ENCODE measurements around the gene RHOT2.
"Not testable (repeated sequence)": the region's sequence is repeated elsewhere in the genome, so short reads cannot be mapped to it uniquely, and the experiment has no call there.

The RHOT2 gene

DNA sequence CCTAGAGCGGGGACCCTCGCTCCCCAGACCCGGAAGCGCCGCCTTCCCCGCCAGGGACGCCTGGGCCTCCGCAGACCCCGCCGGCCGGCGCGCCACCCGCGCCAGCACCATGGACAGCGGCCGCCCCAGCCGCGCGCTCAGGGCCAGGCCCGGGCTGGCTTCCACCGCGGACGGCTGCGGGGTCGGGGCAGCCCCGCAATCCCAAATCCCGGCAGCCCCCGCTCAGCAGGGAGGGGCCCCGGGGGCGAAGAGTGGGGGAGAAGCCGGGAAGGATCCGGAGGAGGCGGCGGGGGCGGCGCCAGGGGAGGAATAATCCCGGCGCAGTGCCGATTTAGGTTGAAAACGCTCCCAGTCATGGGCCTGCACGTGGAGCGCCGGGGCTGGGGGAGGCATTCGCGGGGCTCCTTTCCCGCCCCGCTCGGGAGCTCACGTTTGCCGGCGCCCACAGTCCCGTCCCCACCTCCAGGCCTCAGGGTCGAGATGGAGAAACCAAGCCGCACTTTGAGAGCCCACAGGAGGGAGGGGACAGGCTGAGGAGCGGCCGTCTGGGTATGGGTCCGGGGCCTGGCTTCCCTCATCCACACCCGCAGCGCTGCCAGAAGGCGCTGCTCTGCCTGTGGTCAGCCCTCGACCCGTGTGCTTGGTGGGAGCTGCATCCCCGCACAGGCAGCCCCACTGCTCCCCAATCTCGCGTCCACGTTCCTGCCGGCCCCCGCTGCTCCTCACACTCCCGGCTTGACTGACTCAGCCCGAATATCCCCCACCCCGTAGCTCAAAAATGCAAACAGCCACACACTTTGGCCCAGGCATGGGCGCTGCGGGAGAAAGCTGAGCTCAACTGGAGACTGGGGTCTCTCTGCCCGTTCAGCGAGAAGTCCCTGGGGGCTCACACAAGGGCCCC, 33.0 kb downstream of the RHOT2 start:
- no peak for DNase-seq (ENCODE audit: low spot score)

DNA sequence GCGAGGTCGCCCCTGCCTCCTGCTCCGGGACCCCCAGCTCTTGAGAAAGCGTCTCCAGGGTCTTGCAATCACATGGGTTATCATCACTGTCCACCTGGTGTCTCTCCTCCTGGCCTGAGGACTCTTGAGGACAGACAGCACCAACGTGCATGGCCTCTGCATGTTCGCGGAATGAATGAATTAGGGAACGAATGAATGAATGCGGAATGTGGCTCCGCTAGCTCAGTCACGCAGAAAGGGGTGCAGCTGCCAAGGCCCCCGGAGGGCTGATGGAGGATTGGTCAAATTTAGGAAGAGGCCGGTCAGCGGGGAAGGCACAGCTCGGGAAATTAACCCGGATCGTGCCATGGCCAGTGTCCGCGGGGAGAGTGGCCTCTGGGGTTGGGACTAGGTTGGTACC, 34.4 kb downstream of the RHOT2 start:
- DNase-seq (ENCODE audit: low spot score): no peak

DNA sequence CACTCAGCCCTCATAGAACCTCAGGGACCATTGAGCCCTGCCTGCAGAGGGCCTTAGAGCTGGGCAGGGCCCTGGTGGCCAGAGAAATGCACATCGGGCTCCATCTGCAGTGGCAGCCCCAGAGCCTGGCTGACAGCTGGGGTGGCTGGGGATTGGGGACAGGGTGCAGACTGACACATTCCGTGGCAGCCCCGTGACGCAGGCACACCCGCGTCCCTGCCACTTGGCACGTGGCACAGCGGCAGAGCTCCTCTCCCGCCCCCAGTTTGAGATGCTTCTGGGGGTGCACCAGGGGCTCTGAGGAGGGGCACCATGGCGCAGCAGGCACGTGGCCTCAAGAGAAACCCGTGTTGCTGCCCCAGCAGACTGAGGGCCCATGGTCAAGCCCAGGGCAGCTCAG, 35.5 kb downstream of the RHOT2 start:
- DNase-seq (ENCODE audit: low spot score): no peak

DNA sequence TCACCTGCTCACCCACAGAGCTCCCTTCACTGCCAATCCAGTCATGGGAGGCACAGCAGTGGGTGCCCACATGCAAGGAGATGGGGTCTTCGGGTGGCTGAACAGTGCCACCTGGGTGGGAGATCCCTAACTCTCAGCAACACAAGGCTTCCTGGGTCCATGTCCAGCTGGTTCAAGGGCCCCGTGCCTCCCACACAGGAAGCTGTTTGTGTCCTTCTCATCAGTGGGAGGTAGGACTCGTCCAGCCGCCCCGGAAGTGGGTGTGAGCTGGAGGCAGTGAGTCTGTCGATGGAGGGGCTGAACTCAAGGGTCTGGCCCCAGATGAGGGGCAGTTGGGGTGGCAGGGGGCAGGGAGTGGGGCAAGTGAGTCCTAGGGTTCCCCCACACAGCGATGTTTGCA, 36.1 kb downstream of the RHOT2 start:
- no peak for DNase-seq (ENCODE audit: low spot score)

DNA sequence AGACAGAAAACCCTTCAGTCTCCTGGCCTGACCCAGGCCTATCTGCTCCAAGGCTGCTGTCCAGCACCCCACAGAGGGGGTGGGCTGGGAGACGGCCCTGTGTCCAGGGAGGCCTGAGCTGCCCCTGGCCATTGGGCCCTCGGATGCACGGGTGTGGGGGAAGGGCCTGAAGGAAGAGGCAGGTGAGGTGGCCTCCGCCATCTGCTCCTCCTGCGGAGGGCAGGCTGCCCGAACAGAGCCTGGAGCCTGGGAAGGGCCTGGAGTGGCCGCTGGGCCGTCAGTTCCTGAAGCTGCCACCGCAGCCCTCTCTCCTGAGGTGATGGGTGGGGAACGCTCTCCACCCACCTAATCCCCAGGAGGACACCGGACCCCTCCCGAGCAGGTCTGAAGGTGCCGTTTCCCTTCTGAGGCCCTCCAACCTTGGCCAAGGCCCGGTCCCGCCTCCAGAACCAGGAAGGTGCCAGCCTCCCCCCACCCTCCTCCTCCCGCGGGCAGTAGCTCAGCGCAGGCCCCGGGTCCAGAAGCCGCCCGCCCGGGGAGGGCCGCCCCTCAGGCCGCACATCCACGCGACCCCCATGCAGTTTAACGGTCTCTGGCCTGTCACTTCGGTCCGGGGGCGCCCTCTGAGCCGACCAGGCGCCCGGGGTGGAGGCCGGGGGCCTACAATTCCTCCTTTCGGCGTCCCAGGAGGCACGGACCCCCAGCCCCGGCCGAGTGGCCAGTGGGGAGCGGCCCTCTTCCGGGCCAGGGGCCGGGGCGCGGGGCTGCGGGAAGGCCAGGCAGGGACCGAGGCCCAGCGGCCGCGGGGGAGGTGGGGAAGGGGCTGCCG, 36.8 kb downstream of the RHOT2 start:
- DNase-seq (ENCODE audit: low spot score): no peak

DNA sequence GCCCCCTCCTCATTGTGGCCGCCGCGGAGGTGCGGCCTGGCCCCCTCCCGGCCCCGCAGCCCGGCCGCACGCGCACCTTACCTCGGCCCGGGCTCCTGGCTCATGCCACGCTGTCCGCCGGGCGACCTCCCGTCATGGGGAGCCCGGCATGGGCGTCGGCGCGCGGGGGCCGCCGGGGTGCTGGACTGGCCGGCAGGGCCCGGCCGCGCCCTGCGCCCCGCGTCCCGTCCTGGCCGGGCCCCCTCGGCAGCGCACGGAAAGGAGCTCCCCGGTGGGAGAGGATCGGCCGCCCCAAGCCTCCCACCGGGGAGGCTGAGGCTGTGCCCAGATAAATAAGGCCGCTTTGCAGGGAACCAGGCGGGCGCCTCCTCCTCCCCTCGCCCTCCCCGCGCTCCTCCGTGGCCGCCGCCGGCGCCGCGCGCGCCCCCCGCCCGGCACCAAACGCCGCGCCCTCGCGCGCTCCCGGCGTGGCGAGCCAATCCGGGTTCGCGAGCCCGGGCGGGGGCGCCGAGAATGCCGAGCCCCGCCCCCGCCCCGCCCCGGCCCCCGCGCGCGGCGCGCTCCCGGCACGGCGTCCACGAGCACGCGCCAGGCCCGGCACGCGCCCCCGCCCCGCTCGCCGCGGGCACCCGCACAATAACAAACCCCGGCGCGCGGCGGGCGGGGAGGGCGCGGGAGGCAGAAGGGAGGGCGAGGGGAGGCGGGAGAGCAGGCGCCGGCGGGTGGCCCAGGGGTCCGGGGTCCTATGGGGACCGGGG, 37.7 kb downstream of the RHOT2 start, which contains the start of gene FBXL16:
FBXL16 (minus strand) TSS at position 371 of the 758 bp plus-strand sequence. CDS start 8,396 bp downstream, outside the sequence.
- no peak for DNase-seq (ENCODE audit: low spot score)

DNA sequence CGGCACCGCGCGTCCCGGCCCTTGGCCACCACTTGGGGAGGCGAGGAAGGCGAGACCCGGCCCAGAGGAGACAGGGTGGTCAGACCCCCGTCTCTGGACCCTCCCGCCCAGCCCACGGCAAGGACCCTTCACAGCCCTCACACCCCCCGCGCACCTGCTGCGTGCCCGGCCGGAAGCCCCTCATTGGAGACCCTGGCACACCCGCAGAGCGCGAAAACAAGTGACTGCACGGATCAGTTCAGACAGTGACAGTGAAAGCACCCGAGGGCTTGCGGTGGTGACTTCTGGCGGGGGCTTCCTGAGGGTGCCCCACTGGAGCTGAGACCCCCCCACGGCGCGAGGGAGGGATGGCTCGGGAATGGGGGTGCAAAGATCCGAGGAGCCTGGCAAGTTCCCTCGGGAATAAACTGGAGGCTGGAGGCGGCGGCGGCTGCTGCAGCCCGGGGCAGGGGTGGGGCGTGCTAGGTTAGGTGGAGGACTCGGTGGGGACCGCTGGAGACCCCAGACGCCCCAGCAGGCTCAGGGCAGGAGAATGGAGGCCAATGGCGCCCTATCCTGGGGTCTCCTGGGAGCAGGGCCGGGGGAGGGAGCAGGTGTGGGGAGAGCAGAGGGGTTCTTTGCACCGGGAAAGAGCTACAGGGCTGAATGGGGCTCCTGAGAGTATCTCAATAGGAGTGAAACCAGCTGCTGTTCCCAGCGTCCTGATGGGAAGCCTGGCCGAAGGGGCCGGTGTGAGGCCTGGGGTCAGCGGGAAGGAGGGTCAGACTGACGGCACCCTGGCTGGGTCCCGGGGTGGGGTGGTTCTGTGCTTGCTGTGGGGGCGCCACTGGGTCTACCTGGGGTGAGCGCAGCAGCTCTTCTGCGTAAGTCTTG, 38.5 kb downstream of the RHOT2 start:
- DNase-seq (ENCODE audit: low spot score): no peak

DNA sequence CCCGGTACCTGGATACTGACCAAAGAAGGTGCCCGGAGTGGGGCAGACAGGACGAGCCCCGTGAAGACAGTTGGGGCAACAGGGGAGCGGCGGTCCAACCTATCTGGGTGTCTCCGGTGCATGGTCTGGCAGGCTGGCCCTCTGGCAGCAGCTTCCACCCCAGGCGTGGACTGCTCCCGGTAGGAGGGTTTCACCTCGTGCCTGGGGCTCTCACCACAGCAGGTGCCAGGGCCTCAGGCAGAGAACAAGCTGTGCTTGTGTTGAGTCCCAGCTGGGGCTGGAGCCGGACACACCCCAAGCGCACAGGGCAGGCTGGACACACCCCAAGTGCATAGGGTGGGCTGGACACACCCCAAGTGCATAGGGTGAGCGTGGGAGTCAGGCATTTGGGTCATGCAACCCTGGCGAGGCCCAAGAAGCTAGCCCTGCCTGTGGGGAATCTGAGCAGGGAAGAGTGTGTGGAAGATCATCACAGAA, 39.2 kb downstream of the RHOT2 start:
- DNase-seq (ENCODE audit: low spot score): no peak

DNA sequence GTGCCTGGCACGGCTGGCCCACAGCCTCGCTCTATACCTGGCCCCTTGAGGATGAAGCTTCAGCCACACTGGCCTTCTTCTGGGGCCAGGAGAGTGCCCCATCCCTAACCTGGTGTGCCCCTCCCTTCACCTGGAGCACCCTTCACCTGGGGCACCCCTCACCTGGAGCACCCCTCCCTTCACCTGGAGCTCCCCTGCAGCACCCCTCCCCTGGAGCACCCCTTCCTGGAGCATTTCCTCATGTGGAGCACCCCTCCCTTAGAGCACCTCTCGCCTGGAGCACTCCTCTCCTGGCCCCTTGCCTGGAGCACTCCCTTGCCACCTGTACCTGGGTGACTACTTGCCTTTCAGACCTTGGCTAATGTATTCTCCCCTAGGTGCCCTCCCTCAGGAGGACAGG, 40.1 kb downstream of the RHOT2 start:
- DNase-seq (ENCODE audit: low spot score): no peak

DNA sequence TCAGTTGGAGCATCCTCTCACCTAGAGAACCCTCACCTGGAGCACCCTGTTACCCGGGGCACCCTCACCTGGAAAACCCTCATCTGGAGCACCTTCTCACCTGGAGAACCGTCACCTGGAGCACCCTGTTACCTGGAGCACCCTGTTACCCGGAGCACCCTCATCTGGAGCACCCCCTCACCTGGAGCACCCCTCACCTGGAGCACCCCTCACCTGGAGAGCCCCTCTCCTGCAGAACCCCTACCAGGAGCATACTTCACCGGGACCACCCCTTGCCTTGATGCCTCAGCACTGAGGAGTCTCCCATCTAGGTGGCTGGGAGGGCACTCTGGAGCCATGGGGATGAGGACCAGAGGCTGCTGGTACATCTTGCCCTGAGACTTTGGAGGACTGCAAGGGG, 41.0 kb downstream of the RHOT2 start:
- DNase-seq (ENCODE audit: low spot score): no peak

DNA sequence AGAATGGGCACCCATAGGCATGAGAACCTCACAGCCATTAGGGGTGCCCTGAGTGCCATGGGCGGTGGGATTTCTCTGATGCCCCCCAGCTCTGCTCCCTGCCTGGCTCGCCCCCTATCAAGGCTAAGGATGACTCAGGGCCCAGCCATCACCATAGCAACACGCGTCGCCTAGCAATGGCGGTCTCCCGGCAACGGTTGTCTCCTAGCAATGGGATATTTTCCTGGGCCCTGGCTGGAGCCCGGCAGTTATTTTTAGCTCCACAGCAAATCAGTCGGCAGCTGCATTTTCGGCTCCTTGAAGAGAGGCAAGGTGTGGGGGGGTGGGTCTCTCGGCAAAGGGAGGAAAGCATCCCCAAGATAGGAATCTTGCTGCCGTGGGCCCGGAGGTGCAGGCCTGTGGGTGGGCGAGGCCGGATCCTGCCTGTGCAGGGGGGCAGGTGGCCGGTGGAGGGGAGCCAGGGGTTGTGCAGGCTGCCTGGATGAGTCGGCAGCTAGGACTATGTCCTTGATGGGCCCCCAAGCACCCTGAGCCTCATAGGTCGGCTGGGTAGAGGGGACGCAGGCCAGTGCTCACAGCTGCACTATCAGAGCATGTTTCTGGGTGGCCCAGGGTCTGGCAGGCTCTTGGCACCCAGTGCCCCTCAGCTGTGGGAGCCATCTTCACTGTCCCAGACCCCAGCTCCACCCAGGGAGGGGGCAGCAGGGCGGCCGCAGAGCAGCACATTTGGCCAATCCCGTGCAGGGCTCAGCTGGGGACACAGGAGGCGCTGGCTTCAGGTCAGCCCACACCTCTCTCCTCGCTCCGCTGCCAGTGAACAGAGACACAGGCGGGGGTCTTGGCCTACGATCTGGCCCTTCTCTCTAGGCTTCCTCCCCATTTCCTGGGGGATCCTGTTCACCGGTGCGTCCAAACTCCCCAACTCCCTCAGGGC, 41.9 kb downstream of the RHOT2 start:
- peak; percentile 73 for DNase-seq (ENCODE audit: low spot score)

DNA sequence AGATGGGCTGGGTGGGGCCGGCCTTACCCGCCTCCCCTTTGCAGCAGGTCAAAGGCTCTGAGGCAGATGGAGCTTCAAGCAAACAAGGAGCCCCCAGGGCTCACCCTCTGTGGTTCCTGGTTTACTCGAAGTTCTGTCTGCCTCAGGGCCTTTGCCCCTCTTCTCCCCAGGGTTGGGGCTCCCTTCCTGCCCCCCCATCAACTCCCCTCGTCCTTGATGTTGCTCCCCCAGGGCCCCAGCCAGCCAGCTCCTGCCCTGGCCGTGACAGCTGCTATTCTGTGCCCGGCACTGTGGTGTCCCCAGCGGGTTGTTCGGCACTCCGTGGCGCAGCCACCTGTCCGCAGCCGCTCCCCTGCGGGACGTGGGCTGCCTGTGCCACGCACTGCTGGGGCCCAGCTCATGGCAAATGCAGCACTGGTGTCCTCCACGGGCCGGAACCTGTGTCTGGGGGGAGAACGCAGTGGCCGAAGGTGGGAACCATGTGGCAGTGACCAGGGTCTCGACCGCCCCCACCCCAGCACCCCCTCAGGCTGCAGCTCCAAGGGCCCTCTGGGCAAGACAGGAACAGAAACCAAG, 42.7 kb downstream of the RHOT2 start:
- DNase-seq (ENCODE audit: low spot score): no peak

DNA sequence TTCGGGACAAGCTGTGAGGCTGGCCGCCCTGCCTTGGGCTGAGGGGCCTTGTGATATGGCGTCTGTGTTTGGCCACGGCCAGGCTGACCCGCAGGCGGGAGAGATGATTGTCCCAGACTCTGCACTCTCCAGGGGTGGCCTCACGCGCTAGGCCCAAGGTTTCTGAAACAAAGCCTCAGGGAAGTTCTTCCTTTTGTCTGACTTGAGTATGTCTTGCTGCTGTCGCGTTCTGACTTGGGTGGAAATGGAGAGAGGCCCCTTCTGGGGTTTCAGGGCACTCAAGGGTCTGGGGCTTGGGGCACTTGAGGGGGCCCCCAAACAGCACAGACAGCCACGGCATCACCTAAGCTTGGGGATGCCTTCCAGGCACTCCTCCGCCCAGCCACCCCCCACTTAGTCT, 43.2 kb downstream of the RHOT2 start:
- no peak for DNase-seq (ENCODE audit: low spot score)

DNA sequence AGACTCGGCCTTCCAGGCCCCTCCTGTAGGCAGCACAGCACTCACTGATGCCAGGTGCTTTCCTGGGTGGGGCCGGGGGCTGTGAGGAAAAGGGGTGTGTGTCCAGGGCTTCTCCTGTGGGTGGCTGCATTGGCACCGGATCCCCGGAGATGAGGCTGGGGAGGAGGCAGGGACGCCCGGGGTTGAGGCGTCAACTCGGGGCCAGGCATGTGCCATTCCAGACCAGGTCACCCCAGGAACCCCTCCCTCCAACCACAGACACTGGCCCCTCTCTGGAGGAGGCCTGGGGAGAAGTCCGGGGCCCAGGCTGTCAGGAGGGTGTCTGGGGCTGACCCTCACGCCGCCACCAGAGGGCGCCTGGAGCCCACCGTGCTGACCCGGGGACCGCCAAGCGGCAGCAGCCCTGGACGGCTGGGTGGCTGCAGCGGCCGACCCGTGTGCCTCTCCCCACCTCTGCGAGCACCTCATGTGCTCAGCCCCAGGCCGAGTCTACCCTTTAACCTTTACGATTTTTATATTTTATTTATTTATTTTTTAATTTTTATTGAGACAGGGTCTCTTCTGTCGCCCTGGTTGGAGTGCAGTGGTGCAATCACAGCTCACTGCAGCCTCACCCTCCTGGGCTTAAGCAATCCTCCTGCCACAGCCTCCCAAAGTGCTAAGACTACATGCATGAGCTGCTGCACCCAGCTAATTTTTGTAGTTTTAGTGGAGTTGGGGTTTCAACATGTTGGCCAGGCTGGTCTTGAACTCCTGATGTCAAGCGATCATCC, 43.8 kb downstream of the RHOT2 start:
- peak; percentile 58 for DNase-seq (ENCODE audit: low spot score)

DNA sequence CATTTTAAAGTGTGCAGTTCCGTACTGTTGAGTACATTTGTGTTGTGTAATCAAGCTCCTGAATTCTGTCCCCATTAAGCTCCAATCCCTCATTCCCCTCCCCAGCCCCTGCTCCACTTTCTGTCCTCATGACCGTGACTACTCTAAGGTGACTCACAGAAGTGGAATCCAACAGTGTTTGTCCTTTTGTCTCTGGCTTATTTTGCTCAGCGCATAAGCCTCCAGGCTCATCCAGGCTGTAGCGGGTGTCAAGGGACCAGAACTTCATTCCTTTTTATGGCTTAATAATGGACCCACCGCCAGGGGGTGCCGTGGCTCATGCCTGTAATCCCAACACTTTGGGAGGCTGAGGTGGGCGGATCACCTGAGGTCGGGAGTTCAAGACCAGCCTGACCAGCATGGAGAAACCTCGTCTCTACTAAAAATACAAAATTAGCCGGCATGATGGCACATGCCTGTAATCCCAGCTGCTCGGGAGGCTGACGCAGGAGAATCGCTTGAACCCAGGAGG, 44.9 kb downstream of the RHOT2 start:
- DNase-seq (ENCODE audit: low spot score): not testable (repeated sequence)

DNA sequence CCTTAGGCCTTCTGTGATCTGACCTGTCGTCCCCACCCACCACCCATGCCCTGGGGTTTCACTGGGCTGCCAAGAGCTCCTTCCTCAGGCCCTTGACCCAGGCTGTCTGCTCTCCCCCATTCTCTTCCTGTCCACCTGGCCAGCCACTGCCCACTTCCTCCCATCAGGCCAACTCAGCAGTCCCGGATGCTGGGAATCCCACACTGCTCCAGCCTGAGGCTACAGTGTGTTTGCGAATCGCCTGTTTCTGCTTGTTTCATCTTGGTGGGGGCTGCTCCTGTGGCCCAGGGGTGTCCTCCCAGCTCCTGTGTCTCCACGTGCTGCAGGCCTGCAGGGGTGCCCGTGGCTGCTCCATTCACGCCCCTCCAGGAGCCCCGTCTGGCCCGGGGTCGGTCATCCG, 46.1 kb downstream of the RHOT2 start:
- no peak for DNase-seq (ENCODE audit: low spot score)

DNA sequence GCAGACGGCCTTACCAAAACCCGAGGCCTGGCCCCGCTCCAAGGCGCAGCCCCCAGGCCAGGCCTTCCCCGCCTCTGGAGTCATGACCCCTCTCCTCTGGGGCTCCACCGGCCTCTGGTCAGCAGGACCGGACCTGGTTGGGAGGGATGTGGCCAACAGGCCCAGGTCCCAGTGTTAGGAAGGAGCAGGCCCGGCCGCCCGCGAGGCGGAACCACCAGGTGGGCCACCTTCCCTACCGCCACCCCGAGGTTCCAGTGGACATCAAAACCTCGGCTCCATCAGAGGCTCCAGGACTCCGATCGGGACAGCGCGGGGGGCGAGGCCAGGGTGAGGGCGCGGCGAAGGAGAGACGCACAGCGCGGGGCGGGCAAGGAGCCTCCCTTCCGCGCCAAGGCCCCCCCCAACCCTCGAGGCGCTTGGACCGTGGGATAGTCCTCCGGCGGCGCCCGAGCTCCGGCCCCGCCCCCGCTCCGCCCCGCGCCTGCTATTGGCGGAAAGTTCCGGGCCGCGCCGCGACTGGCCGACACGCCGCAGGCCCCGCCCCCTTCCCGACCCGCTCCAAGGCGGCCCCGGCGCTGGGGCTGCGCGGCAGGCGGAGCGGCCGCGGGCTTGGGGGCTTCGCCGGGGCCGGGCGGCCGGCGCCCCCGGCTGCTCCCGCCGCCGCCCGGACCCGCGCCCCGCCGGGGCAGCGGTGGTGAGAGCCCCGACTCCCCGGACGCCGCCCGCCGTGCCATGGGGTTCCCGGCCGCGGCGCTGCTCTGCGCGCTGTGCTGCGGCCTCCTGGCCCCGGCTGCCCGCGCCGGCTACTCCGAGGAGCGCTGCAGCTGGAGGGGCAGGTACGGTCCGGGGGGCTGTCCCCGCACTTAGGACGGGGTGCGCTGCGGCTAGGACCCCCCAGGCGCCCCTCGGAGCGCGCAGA, 46.9 kb downstream of the RHOT2 start, which contains the start of gene METRN:
METRN (plus strand) TSS at position 561 of the 919 bp plus-strand sequence; CDS start at position 733, 172 bp downstream.
- DNase-seq (ENCODE audit: low spot score): peak; percentile 90
